Stimulated activated memory B cell treated with anti-CD40 and anti-IgM and Interleukin-4, amounts not matched to agents 10 μg/mL and 1 μg/mL and 100 μg/mL, for 72 hours (primary cell): ENCODE measurements around the gene CIZ1.

Experiments
- ATAC-seq: fragments of 150-1000 bp; cut with Tn5 transposase; 2 replicates; pipeline ENCODE4 v1.10.0; 2021
- H3K27ac Mint-ChIP-seq: one replicate; pipeline ENCODE4 v1.8.0; 2022; ENCODE audit warnings: mild to moderate bottlenecking, mixed read lengths
- H3K27me3 Mint-ChIP-seq: one replicate; pipeline ENCODE4 v1.8.0; 2022; ENCODE audit warnings: mixed read lengths
- H3K36me3 Mint-ChIP-seq: one replicate; pipeline ENCODE4 v1.8.0; 2022; ENCODE audit warnings: mixed read lengths
- H3K4me1 Mint-ChIP-seq: one replicate; pipeline ENCODE4 v1.8.0; 2022; ENCODE audit warnings: mixed read lengths
- H3K4me3 Mint-ChIP-seq: one replicate; pipeline ENCODE4 v1.8.0; 2022; ENCODE audit warnings: mild to moderate bottlenecking, moderate library complexity, mixed read lengths
- H3K9me3 Mint-ChIP-seq: one replicate; pipeline ENCODE4 v1.8.0; 2022; ENCODE audit warnings: mixed read lengths

Gene CIZ1

DNA sequence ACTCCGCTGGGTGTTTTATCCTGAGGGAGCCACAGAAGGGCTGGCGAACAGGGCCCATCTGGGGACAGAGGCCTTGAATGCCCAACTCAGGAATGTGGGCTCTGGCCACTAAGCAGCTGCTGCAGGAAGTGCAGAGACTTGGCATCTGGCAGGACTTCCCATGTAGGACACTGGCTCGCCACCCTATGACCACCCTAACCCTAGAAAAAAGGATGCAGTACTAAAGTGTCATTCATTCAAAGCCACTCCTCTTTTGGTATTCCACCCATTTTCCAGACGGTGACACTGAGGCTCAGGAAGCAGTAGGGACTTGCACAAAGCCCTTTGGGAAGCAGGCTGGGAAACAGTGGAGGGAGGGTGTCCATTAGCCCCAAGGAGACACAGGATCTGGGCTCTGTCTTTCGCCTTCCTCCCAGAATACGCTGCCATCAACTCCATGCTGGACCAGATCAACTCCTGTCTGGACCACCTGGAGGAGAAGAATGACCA is 28.3 kb downstream of the CIZ1 start:
- Mint-ChIP-seq H3K36me3 (peaks cover 36% of the 10 kb centered on the region), H3K27ac (no peak overlapping the region), H3K4me1 (peaks cover 28% of the 10 kb centered on the region), H3K9me3 (no peaks in the 10 kb centered on the region), H3K4me3 (no peak overlapping the region), H3K27me3 (no peaks in the 10 kb centered on the region)
- no peak for ATAC-seq

DNA sequence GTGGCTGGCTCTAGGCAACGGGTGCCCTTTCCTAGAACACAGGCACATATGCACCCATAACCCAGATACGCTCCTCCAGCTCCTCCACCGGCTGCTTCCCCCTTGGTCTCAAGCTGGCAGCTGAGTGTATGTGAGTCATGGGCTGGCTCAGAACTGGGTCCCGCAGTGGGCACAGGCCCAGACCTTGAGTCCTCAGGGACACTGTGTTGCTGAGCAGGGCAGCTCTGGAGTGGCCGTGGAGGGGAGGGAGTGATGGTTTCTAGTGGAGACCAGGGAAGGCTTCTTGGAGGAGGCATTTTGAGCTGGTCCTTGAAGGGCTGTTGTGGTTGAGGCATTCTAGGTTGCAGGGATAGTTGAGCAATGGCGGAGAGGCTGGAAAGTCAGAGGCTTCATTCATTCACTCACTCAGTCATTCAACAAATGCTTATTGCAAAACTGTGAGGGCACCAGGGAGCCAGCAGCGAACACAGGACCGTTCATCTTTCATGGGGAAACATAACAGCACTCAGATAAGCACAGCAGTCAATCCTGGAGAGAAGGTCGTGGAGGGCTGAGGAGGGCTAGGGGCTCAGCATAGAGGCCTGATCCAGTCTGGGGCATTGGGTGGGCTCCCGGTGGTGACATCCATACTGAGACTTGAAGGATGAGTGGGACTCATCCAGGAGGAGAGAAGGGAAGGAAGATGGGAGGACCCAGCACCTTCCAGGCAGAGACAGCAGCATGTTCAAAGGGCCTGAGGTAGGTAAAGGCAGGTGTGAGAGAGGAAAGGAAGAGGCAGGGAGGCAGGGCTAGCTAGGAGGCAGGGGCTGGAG is 29.0 kb downstream of the CIZ1 start:
- ATAC-seq, result no peak
- Mint-ChIP-seq H3K27ac (no peak overlapping the region), H3K4me1 (peaks cover 28% of the 10 kb centered on the region), H3K36me3 (peaks cover 31% of the 10 kb centered on the region), H3K4me3 (no peak overlapping the region), H3K9me3 (no peaks in the 10 kb centered on the region), H3K27me3 (no peaks in the 10 kb centered on the region)

DNA sequence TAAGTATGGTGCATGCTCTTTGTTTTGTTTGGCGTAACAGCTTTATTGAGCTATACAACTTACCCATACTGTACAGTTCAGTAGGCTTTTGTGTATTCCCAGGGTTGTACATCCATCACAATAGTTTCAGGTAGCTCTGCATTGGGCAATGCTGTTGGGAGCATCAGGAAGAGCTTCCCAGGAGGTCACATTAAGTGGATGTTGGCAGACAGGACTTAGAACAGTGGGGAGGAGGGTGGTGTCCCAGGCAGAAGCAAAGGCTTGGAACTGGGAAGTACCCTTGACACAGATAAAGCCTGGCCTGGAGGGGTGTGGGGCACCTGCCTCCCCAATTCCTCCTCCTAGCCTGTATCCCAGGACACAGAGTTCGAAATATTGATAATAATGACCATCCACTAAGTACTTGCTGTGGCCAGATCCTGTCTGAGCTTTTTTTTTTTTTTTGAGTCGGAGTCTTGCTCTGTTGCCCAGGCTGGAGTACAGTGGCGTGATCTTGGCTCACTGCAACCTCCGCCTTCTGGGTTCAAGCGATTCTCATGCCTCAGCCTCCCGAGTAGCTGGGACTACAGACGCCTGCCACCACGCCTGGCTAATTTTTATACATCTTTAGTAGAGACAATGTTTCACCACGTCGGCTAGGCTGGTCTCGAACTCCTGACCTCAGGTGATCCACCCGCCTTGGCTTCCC is 30.0 kb downstream of the CIZ1 start:
- Mint-ChIP-seq H3K9me3 (no peaks in the 10 kb centered on the region), H3K27ac (peak overlapping the region; percentile 85), H3K4me3 (peak overlapping the region; percentile 81), H3K36me3 (peaks cover 22% of the 10 kb centered on the region), H3K27me3 (no peaks in the 10 kb centered on the region), H3K4me1 (peaks cover 28% of the 10 kb centered on the region)
- ATAC-seq, result no peak

DNA sequence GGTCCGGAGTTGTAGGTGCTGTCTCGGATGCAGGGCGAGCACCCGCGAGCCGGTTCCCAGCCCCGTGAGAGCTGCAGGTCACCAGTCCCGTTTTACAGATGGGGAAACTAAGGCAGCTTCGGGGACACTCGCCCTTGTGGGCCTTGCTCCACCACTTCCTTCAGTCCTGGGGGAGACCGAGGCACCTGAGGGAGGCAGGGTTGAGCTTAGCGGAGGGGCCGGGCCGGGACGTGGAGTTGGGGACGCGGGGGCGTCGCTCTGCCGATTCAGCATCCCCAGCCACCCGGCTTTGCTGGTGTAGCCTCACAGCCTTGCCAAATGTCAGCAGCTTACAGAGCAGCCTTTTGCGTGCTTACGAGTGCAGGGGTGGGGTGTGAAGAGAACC is 30.8 kb downstream of the CIZ1 start:
- Mint-ChIP-seq H3K27ac (peak overlapping the region; percentile 85), H3K27me3 (no peaks in the 10 kb centered on the region), H3K9me3 (no peaks in the 10 kb centered on the region), H3K4me1 (peaks cover 28% of the 10 kb centered on the region), H3K4me3 (peak overlapping the region; percentile 81), H3K36me3 (peaks cover 15% of the 10 kb centered on the region)
- peak; percentile 48 for ATAC-seq

DNA sequence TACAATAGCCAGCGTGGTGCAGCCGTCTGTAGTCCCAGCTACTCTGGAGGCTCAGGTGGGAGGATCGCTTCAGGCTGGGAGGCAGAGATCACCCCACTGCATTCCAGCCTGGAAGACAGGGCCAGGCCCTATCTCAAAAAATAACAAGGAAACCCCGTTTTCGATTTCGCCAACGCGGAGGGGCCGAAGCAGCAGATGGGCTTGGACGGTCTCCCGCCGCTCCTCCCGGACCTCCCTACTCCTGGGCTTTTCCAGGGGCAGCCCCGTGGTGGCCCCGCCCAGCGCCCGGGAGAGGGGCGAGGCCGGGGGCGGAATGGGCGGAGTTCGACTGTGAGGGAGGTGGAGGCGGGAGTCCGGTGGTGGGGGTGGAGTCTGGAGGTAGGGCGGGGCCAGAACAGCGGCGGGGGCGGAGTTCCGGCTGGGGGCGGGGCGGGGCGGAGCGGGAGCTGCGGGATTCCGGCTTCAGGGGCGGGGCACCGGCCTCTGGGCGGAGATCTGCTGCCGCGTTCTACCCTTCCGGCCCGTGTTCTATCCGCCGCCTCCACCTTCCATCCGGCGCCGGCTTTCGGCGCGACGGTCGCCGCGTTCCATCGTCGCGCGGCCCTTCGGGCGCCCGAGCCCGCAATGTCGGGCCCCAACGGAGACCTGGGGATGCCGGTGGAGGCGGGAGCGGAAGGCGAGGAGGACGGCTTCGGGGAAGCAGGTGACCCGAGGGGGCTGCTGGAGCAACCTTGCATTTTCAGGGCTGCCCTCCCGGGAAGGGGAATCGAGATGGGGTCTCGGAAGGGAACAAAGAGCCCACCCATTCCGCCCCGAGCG is 31.4 kb downstream of the CIZ1 start, which contains the start of gene BBLN:
Gene BBLN (plus strand): TSS at position 482 of the 819 bp plus-strand sequence. CDS start 143 bp downstream, at position 625.
- Mint-ChIP-seq H3K4me3 (peak within 1 kb of the TSS; percentile 81), H3K9me3 (no peaks in the 10 kb centered on the region), H3K36me3 (peaks cover 15% of the 10 kb centered on the region), H3K4me1 (peaks cover 28% of the 10 kb centered on the region), H3K27me3 (no peaks in the 10 kb centered on the region), H3K27ac (peak within 1 kb of the TSS; percentile 85)
- ATAC-seq, result peak; percentile 93

DNA sequence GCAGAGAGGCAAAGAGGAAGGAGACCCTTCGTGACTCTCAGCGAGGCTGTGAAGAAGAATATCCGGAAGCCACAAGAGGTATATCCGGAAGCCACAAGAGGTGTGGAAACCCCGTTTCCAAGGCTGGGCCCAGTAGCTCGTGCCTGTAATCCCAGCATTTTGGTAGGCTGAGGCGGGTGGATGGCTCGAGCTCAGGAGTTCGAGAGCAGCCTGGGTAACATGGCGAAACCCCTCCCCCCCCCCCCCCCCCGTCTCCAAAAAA is 31.9 kb downstream of the CIZ1 start:
- no peaks in the 10 kb centered on the region for H3K27me3 Mint-ChIP-seq
- H3K36me3 Mint-ChIP-seq, result peaks cover 12% of the 10 kb centered on the region
- H3K27ac Mint-ChIP-seq, result peak overlapping the region; percentile 85

DNA sequence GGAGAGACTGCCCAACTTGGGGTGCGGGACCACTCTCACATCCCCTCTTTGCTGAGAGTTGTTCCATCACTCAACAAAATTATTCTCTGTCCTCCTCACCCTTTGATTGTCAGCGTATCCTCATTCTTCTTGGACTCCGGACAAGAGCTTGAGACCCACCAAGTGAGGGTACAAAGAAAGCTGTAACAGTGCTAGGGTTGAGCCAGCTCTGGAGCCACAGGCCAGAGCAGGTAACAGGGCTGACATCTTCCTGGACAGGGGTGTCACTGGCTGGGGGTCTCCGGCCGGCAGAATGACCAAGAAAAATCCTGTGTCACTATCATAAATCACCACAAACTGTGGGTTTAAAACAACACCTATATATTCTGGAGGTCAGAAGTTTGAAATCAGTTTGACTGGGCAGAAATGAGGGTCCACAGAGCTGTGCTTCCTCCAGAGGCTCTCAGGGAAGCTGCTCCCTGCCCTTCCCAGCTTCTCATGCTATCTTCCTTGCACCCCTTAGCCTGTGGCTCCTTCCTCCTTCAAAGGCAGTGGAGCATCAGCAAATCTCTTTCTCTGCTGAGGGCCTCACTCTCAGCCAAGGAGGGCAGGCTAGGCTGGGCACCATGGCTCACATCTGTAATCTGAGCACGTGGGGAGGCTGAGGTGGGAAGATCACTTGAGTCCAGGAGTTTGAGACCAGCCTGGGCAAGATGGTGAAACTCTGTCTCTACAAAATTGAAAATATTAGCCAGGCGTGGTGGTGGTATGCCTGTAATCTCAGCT is 35.5 kb downstream of the CIZ1 start:
- no peak for ATAC-seq
- H3K4me3 Mint-ChIP-seq, result no peak overlapping the region
- H3K27ac Mint-ChIP-seq, result no peak overlapping the region
- H3K4me1 Mint-ChIP-seq, result peaks cover 12% of the 10 kb centered on the region
- no peaks in the 10 kb centered on the region for H3K36me3 Mint-ChIP-seq
- H3K27me3 Mint-ChIP-seq, result peaks cover 6% of the 10 kb centered on the region
- H3K9me3 Mint-ChIP-seq, result no peaks in the 10 kb centered on the region

More for the DNA sequence above, 31.9 kb downstream of the CIZ1 start:
- ATAC-seq, result peak; percentile 1
- H3K9me3 Mint-ChIP-seq, result no peaks in the 10 kb centered on the region
- H3K4me3 Mint-ChIP-seq, result peak overlapping the region; percentile 81
- peaks cover 28% of the 10 kb centered on the region for H3K4me1 Mint-ChIP-seq

DNA sequence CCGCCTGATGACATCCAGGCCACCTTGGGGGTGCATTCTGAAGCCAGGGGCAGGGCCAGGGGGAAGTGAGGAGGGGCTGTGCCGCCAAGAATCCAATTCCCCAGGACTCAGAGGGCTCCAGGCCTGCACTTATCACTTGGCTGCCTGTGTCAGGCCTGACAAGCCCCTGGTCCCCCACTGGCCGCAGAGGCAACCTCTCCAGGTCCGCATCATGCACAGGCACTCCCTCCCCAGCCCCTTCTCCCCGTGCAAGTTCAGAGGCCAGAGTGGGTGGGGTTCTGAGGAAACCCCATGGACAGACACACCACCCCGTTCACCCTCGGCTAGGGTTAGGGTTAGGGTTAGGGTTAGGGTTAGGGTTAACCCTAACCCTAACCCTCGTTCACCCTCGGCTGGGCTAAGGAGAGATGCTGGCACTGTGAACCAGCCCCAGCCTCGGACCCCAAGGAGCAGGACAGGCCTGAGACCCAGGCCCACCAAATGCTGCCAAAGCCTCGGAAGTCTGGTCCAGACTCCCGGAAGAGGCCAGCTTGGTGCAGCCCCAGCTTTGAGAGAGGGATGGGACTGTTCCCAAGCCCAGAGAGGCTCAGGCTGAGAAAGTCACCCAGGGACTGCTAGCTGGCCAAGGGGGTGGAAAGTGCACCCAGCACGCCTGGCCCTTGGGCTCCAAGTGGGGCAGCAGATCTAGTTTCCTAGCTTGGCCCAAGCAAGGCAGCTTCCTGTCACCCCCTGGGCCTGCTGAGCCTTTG is 37.3 kb downstream of the CIZ1 start:
- no peak overlapping the region for H3K4me3 Mint-ChIP-seq
- no peaks in the 10 kb centered on the region for H3K9me3 Mint-ChIP-seq
- peaks cover 6% of the 10 kb centered on the region for H3K4me1 Mint-ChIP-seq
- no peak for ATAC-seq
- peaks cover 12% of the 10 kb centered on the region for H3K27me3 Mint-ChIP-seq
- H3K27ac Mint-ChIP-seq, result no peak overlapping the region
- H3K36me3 Mint-ChIP-seq, result no peaks in the 10 kb centered on the region

DNA sequence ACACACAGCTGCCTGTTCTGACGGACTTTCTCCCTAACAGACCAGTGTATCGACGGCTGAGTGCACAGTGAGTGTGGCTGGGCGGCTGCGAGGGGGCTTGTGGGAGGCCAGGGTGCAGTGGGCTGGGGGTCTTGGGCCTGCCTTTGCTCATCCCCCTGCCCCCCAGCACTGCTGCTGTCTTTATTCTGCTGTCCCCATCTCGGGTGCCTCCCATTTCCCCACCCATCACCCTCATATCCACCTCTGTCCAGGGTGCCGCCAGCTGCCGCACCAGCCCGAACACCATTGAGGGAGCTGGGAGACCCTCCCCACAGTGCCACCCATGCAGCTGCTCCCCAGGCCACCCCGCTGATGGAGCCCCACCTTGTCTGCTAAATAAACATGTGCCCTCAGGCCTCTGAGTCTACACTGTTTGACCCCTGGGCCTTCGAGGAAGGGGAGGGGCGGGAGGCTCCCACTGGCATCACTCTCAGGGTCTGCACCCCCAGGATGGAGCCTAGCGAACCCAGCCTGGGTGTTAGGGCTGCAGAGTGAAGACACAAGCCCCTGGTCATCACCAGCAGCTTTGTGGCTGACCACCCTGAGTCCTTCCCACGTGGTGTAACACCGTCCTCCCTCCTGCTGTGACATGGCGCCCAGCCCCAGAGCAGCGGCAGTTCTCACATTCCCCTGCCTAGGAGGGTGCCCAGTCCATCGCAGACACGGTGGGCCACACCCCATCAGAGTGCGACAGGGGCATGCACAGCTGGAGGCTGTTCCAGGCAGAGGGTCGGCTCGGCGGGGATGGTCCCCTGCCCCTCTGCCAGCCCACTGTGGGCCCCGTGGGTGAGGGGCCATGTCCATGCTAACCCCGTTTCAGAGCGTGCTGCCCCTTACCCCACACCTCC is 38.1 kb downstream of the CIZ1 start:
- no peak for ATAC-seq
- Mint-ChIP-seq H3K9me3 (no peaks in the 10 kb centered on the region), H3K36me3 (no peaks in the 10 kb centered on the region), H3K27me3 (peaks cover 12% of the 10 kb centered on the region), H3K4me3 (no peak overlapping the region), H3K4me1 (peaks cover 5% of the 10 kb centered on the region), H3K27ac (no peak overlapping the region)

DNA sequence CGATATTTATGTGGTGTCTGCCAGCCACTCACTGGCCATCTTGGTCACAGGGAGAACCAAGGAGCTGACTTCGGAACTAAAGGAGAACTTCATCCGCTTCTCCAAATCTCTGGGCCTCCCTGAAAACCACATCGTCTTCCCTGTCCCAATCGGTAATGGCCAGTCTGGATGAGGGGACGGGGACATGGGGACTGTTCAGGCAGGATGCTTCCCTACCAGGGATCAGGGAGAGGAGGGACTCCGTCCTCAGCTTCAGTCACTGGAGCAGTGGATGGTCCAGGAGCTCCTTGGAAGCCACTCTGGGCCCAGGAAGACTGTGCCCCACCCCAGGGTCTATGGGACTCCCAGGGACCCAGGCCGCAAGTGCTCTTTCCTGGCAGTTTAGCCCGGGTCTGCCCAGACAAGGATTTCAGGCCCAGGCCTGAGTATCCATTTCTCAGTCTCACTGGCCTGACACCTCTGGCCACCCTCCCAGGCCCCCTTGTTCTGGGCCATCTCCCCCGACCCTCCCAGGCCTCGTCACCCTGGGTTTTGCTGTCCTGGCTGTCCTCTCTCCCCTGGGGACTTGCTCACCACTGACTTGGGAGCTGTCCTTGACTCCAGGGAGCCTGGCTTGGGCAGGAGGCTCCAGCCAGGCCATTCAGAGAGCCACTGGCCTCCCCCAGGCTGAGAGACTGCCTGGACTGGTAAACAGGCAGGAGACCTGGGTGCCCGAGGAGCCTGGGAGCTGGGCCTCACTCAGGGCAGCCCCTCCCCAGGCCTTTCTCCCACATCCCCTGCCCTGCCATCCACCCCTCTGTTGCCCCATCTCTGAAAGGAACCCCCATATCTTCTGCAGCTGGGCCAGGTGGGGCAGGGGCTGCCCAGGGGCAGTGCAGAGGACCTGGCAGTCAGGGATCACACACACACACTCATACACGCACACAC is 39.0 kb downstream of the CIZ1 start:
- Mint-ChIP-seq H3K36me3 (no peaks in the 10 kb centered on the region), H3K27me3 (peaks cover 12% of the 10 kb centered on the region), H3K4me3 (no peak overlapping the region), H3K4me1 (peaks cover 5% of the 10 kb centered on the region), H3K27ac (no peak overlapping the region), H3K9me3 (no peaks in the 10 kb centered on the region)
- no peak for ATAC-seq

DNA sequence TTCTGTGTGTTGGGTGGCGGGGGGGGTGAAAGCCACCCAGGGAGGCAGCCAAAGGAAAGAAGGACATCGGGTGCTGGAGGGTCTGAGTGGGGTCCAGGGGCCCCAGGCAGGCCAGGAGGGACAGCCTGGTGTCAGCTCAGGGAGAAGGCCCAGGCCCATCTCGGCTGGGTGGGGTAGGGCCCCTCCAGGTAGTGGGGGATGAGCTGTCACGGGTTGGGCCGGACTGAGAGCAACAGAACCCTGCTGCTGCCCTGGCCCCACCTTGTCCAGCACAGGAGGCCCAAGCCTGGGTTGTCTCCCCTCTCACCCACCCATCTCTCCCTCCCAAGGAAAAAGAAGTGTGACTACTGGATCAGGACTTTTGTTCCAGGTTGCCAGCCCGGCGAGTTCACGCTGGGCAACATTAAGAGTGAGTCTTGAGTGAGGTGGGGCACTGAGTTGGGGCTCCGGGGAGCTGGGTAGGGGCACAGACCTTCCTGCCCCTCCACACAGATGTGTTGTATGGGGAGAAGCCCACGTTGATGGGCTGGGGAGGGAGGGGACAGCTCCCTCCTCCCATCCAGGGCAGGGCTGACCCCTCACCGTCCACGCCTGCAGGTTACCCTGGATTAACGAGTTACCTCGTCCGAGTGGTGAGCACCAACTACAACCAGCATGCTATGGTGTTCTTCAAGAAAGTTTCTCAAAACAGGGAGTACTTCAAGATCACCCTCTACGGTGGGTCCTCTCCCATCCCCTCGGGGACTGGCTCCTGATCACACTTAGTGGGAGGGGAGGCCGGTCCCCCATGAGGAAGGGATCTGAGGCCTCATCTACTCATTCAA is 39.9 kb downstream of the CIZ1 start:
- Mint-ChIP-seq H3K4me3 (no peak overlapping the region), H3K27ac (no peak overlapping the region), H3K36me3 (no peaks in the 10 kb centered on the region), H3K4me1 (peaks cover 5% of the 10 kb centered on the region), H3K27me3 (peaks cover 12% of the 10 kb centered on the region), H3K9me3 (no peaks in the 10 kb centered on the region)
- ATAC-seq, result no peak
